ENCODE results near the gene FAP.

- TF ChIP-seq EZH2 (IDR thresholded peaks at IDR 0.05; ENCODE audit: low read length, unreplicated experiment) (no peak), EZH2phosphoT487 (IDR thresholded peaks at IDR 0.05; ENCODE audit: borderline replicate concordance, low read length) (no peak)
These were observed 10.6 kb downstream of the FAP start for GRCh38 chr2:162232671-162233070.
